RPMI7951 (cell line): ENCODE data around the gene PM20D2. TPM values are rescaled to one million over a fixed set of nuclear protein-coding genes. Genes with fewer than 3 reads are reported as not detected.
A peak's percentile ranks its signal among the peaks of the same experiment; 100 is the strongest.

Experiments used
- DNase-seq: peaks from one replicate; pipeline ENCODE4 v3.0.0-alpha.2; 2012; ENCODE audit warnings: low read depth
- total RNA-seq: library from RNA; depleted of rRNA; stranded (reverse); fragments of >200 nt; shearing (Covaris generic); gene quantifications from 2 replicates; pipeline ENCODE4 v1.2.3, GENCODE V29; 2014

Gene PM20D2
- total RNA-seq, 1 experiment from 2014 or later = 8.1 TPM

- DNase-seq = peak; percentile 32
These were observed 532 bp upstream of the PM20D2 start for GRCh38 chr6:89145091-89145955.

- DNase-seq = peak; percentile 31
These were observed 1.2 kb downstream of the PM20D2 start for GRCh38 chr6:89146718-89147700.

GRCh38 chr6:89148016-89148750, 2.3 kb downstream of the PM20D2 start:
- peak; percentile 4 for DNase-seq

GRCh38 chr6:89154131-89154530, 8.3 kb downstream of the PM20D2 start:
- no peak for DNase-seq

GRCh38 chr6:89160331-89161092, 14.7 kb downstream of the PM20D2 start:
- DNase-seq = no peak

GRCh38 chr6:89161326-89162046, 15.6 kb downstream of the PM20D2 start:
- no peak for DNase-seq

- no peak for DNase-seq
These were observed 16.2 kb downstream of the PM20D2 start for GRCh38 chr6:89162047-89162371.

GRCh38 chr6:89172131-89172530, 26.3 kb downstream of the PM20D2 start:
- DNase-seq = no peak

- no peak for DNase-seq
These were observed 27.8 kb downstream of the PM20D2 start for GRCh38 chr6:89173634-89174033.

GRCh38 chr6:89180112-89180511, 34.3 kb downstream of the PM20D2 start:
- no peak for DNase-seq

- DNase-seq = no peak
These were observed 35.1 kb downstream of the PM20D2 start for GRCh38 chr6:89180971-89181370.

GRCh38 chr6:89183294-89183693, 37.4 kb downstream of the PM20D2 start:
- no peak for DNase-seq

GRCh38 chr6:89184344-89184743, 38.5 kb downstream of the PM20D2 start:
- DNase-seq = no peak

- no peak for DNase-seq
These were observed 40.9 kb downstream of the PM20D2 start for GRCh38 chr6:89186762-89187161.

GRCh38 chr6:89187504-89187903, 41.6 kb downstream of the PM20D2 start:
- DNase-seq = no peak

- no peak for DNase-seq
These were observed 44.9 kb downstream of the PM20D2 start for GRCh38 chr6:89190741-89191140.

- no peak for DNase-seq
These were observed 48.7 kb downstream of the PM20D2 start for GRCh38 chr6:89194559-89194958.

GRCh38 chr6:89197141-89197540, 51.3 kb downstream of the PM20D2 start:
- DNase-seq = peak; percentile 14

- no peak for DNase-seq
These were observed 52.4 kb downstream of the PM20D2 start for GRCh38 chr6:89198235-89198634.

GRCh38 chr6:89199579-89199978, 53.7 kb downstream of the PM20D2 start:
- no peak for DNase-seq
